ENCODE results near the gene UCK2. TPM values are rescaled to one million over a fixed set of nuclear protein-coding genes. Genes with fewer than 3 reads are reported as not detected.

The UCK2 gene
- total RNA-seq, 1 donor: 97.6 TPM

DNA sequence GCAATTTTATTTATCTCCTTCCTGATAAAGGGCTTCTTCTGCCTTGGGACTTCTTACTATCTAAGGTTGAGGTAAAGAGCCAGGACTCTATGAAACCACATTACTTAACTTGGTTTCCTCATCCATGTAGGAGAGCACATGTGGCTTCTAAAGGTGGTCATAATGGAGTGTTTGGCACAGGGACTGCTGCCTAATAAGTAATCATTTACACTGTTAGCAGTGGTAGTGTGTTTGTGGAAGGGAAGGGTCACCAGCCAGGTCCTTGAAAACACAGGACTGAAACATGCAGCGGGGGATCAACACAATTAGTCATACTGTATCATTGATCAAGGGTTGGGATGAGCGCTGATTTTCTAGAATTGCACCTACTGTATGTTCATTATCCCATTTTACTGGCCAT is 59.6 kb downstream of the UCK2 start:
- no peak overlapping the region for H3K4me3 ChIP-seq (ENCODE audit: low read depth, low read length)
- TF ChIP-seq, protein P1, sequence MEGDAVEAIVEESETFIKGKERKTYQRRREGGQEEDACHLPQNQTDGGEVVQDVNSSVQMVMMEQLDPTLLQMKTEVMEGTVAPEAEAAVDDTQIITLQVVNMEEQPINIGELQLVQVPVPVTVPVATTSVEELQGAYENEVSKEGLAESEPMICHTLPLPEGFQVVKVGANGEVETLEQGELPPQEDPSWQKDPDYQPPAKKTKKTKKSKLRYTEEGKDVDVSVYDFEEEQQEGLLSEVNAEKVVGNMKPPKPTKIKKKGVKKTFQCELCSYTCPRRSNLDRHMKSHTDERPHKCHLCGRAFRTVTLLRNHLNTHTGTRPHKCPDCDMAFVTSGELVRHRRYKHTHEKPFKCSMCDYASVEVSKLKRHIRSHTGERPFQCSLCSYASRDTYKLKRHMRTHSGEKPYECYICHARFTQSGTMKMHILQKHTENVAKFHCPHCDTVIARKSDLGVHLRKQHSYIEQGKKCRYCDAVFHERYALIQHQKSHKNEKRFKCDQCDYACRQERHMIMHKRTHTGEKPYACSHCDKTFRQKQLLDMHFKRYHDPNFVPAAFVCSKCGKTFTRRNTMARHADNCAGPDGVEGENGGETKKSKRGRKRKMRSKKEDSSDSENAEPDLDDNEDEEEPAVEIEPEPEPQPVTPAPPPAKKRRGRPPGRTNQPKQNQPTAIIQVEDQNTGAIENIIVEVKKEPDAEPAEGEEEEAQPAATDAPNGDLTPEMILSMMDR (IDR thresholded peaks at IDR 0.05; ENCODE audit: insufficient read depth, low read depth, low read length): no peak
- DNase-seq (ENCODE audit: low read depth): no peak

DNA sequence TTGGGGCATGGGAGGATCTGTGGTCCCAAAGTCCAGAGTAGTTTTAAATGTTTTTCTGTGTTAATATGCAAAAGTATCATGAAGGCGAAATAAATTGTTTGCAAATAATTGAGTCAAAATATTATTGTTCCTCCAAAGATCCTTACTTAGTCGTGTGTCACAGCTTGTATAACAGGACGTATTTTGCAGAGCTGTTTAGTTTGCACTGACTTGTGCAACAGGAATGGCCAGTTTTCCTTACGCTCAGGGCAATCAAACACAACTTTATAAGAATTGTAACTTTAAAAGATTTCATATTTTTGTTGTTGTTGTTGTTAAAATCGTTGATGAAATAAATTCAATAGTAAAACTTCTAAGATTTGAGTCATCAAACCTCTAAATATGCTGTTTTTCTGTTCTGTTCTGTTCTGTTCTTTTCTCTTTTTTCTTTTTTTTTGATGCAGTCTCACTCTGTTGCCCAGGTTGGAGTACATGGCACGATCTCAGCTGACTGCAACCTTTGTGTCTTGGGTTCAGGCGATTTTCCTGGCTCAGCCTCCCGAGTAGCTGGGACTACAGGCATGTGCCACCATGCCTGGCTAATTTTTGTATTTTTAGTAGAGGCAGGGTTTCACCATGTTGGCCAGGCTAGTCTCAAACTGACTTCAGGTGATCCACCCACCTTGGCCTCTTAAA is 60.6 kb downstream of the UCK2 start:
- DNase-seq (ENCODE audit: low read depth): no peak
- H3K4me3 ChIP-seq (ENCODE audit: low read depth, low read length): no peak overlapping the region
- TF ChIP-seq, protein P1 (IDR thresholded peaks at IDR 0.05; ENCODE audit: insufficient read depth, low read depth, low read length): no peak

DNA sequence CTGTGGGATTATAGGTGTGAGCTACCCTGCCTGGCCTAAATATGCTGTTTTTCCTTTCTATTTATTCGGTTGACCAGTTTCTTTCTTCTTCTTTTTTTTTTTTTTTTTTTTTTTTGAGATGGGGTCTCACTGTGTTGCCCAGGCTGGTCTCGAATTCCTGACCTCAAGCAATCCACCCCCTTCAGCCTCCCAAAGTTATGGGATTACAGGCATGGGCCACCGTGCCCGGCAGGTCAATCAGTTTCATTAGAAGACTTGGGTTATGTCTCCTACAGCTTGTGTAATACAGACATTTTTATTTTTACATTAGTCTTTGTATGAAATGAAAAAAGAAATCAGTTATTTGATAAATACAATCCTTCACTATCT is 61.1 kb downstream of the UCK2 start:
- H3K4me3 ChIP-seq (ENCODE audit: low read depth, low read length): no peak overlapping the region
- TF ChIP-seq, protein P1 (IDR thresholded peaks at IDR 0.05; ENCODE audit: insufficient read depth, low read depth, low read length): no peak
- no peak for DNase-seq (ENCODE audit: low read depth)

DNA sequence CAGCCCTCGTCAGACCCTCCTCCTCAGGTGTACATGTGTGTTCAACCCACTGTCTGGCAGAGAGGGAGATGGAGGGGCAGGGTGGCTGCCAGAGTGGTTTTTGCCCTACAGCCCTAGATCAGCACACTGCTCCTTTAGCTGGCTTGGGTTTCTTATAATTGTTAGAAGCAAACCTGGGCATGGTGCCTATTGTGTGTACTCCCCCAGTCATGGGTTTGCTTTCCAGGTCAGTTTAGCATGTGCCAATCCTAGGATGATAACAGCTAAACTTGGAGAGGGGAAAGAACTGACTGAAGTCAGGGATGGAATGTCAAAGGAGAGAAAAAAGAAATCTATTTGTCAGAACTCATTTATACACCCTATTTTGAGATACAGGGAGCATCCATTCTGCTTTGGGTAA is 63.3 kb downstream of the UCK2 start:
- H3K4me3 ChIP-seq (ENCODE audit: low read depth, low read length): no peak overlapping the region
- TF ChIP-seq, protein P1 (IDR thresholded peaks at IDR 0.05; ENCODE audit: insufficient read depth, low read depth, low read length): no peak
- no peak for DNase-seq (ENCODE audit: low read depth)

DNA sequence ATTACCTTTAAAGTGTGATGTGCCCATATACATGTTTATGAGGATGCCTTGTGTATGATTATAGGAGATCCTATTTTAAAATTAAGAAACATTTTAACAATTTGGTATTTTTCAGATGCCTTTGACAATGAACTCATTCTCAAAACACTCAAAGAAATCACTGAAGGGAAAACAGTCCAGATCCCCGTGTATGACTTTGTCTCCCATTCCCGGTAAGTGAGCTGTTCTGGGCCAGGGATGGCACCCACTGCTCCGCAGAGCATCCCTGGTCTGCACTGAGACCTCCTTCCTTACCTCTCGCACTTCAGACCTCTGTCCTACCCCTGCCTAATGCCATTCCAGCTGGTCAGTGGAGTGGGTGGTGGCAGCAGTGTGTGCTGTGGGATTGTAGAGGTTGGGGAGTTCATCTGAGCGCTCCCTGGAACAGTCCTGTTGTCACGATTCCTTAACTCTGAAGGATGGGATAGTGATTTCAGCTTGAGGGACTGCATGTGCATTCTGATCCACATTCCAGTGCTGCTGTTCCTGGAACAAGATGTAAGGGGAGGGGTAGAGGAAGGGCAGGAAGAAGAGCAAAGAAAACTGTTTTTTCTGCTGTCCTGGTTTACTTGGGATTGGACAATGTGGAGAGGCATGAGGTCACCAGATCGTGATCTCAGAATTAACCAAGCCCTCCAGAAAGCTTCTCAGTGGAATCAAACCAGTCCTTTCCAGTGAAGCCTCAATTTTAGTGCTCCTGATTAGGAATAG is 63.9 kb downstream of the UCK2 start:
- TF ChIP-seq, protein P1 (IDR thresholded peaks at IDR 0.05; ENCODE audit: insufficient read depth, low read depth, low read length): no peak
- no peak overlapping the region for H3K4me3 ChIP-seq (ENCODE audit: low read depth, low read length)
- no peak for DNase-seq (ENCODE audit: low read depth)

DNA sequence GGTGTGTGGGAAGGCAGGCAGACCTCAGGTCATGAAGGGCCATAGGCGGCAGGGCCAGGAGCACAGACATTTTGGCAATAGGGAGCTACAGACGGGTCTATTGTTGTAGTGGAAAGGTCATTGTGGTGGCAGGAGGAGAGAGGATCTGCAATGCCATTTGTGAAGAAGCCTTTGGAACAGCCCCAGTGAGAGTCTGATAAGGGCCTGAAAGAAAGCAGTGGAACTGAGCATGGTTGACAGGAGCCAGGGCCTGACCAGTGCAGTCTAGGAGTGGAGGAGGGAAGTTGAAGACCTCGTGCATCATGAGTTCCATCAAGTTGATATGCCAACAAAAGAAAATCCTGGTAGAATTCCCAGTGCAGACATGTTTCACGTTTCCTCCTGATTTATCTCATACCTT is 65.5 kb downstream of the UCK2 start:
- DNase-seq (ENCODE audit: low read depth): no peak
- H3K4me3 ChIP-seq (ENCODE audit: low read depth, low read length): no peak overlapping the region
- TF ChIP-seq, protein P1 (IDR thresholded peaks at IDR 0.05; ENCODE audit: insufficient read depth, low read depth, low read length): no peak

Measured in fibroblast of villous mesenchyme (primary cell).